OCI-LY7 (cell line): Measurements from ENCODE around the gene FAU. TPM values are rescaled to one million over a fixed set of nuclear protein-coding genes. Genes with fewer than 3 reads are reported as not detected.

Source experiments
- BruUV-seq: library from RNA; stranded (reverse); fragments of 400-500 nt; replicated peaks from 2 replicates; lab custom pipeline; 2021; lab: Mats Ljungman, UMichigan
- CTCF ChIA-PET: fragments of 300-600 bp; sonication (Branson Sonifier 250); formaldehyde crosslinking; loops from one replicate; lab custom pipeline; 2022; ENCODE audit warnings: antibody characterized with exemption; ENCODE audit not compliant: unreplicated experiment; lab: Charles Lee
- POLR2A ChIA-PET: fragments of 300-600 bp; sonication (Branson Sonifier 250); formaldehyde crosslinking; loops from one replicate; lab custom pipeline; 2022; ENCODE audit warnings: antibody characterized with exemption; lab: Charles Lee
- DNase-seq: peaks from one replicate; pipeline ENCODE4 v3.0.0-alpha.2; 2015; ENCODE audit warnings: low spot score
- H2AFZ ChIP-seq: fragments of 200-600 bp; sonication (generic), shearing (Covaris generic); 2 replicates; pipeline ENCODE4 v1.6.1; 2014; ENCODE audit warnings: mild to moderate bottlenecking, antibody characterized with exemption, low read length, moderate library complexity
- H3K27ac ChIP-seq: fragments of 200-600 bp; sonication (generic); 2 replicates; pipeline ENCODE4 v1.5.1; 2014; ENCODE audit warnings: mixed run types, low read depth, mild to moderate bottlenecking, moderate library complexity, low read length, inconsistent platforms; ENCODE audit not compliant: poor library complexity, severe bottlenecking
- H3K36me3 ChIP-seq: fragments of 200-600 bp; sonication (generic); 2 replicates; pipeline ENCODE4 v1.6.1; 2014; ENCODE audit warnings: mild to moderate bottlenecking, antibody characterized with exemption, low read length, moderate library complexity, mixed read lengths; ENCODE audit not compliant: insufficient read depth
- H3K4me1 ChIP-seq: fragments of 200-600 bp; sonication (generic); 2 replicates; pipeline ENCODE4 v1.5.1; 2014; ENCODE audit warnings: mild to moderate bottlenecking, low read length; ENCODE audit not compliant: insufficient read depth, poor library complexity, severe bottlenecking
- H3K4me2 ChIP-seq: fragments of 200-600 bp; sonication (generic); 2 replicates; pipeline ENCODE4 v1.6.1; 2014; ENCODE audit warnings: mild to moderate bottlenecking, low read length
- H3K4me3 ChIP-seq: fragments of 200-600 bp; sonication (generic); 2 replicates; pipeline ENCODE4 v1.5.1; 2014; ENCODE audit warnings: mild to moderate bottlenecking, low read depth, low read length; ENCODE audit not compliant: poor library complexity, severe bottlenecking
- H3K79me2 ChIP-seq: fragments of 200-600 bp; sonication (generic); 2 replicates; pipeline ENCODE4 v1.6.1; 2016; ENCODE audit warnings: low read depth, mild to moderate bottlenecking, low read length, moderate library complexity, mixed read lengths; ENCODE audit not compliant: insufficient read depth
- H3K9me2 ChIP-seq: fragments of 200-600 bp; sonication (generic); 2 replicates; pipeline ENCODE4 v1.6.1; 2016; ENCODE audit warnings: mild to moderate bottlenecking, low read length, mixed read lengths; ENCODE audit not compliant: insufficient read depth
- H3K9me3 ChIP-seq: fragments of 200-600 bp; sonication (generic); 2 replicates; pipeline ENCODE4 v1.6.1; 2014; ENCODE audit warnings: mild to moderate bottlenecking, mixed run types, low read length, mixed read lengths
- H4K20me1 ChIP-seq: fragments of 200-600 bp; sonication (generic); 2 replicates; pipeline ENCODE4 v1.6.1; 2014; ENCODE audit warnings: mild to moderate bottlenecking, antibody characterized with exemption, low read length, moderate library complexity, mixed read lengths; ENCODE audit not compliant: insufficient read depth
- EZH2phosphoT487 ChIP-seq: fragments of 200-600 bp; sonication (generic); IDR thresholded peaks from 2 replicates; pipeline ENCODE4 v1.6.1; 2018; ENCODE audit warnings: low read depth, borderline replicate concordance, mild to moderate bottlenecking, mixed run types, antibody characterized with exemption, low read length, moderate library complexity, mixed read lengths
- intact Hi-C: fragments of 100-400 bp; cut with micrococcal nuclease; formaldehyde crosslinking; loops from one replicate; pipeline ENCODE4 v1.10.0; 2022; ENCODE audit not compliant: unreplicated experiment
- total RNA-seq, 2 experiments: library from RNA; depleted of rRNA in 1 of 2; stranded (reverse); fragments of >200 nt in 1 of 2; shearing (Covaris generic) in 1 of 2; gene quantifications; 2 replicates each; pipeline ENCODE4 v1.2.3, GENCODE V29; 2014 to 2022
- TF ChIP-seq, protein P1 (sequence below): fragments of 200-600 bp; sonication (generic); conservative IDR thresholded peaks from 2 replicates; pipeline ENCODE4 v1.5.1; 2014; ENCODE audit warnings: mild to moderate bottlenecking, antibody characterized with exemption, low read length, moderate library complexity, mixed read lengths

Gene FAU
- total RNA-seq, 2 experiments from 2014 or later: 1,406 to 1,573 TPM

GRCh38 chr11:65130631-65131416, 8.9 kb upstream of the FAU start:
- TF ChIP-seq, protein P1, sequence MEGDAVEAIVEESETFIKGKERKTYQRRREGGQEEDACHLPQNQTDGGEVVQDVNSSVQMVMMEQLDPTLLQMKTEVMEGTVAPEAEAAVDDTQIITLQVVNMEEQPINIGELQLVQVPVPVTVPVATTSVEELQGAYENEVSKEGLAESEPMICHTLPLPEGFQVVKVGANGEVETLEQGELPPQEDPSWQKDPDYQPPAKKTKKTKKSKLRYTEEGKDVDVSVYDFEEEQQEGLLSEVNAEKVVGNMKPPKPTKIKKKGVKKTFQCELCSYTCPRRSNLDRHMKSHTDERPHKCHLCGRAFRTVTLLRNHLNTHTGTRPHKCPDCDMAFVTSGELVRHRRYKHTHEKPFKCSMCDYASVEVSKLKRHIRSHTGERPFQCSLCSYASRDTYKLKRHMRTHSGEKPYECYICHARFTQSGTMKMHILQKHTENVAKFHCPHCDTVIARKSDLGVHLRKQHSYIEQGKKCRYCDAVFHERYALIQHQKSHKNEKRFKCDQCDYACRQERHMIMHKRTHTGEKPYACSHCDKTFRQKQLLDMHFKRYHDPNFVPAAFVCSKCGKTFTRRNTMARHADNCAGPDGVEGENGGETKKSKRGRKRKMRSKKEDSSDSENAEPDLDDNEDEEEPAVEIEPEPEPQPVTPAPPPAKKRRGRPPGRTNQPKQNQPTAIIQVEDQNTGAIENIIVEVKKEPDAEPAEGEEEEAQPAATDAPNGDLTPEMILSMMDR: no peak
- TF ChIP-seq EZH2phosphoT487: no peak
- no peaks in the 10 kb centered on the region for H3K9me2 ChIP-seq
- H3K4me2 ChIP-seq: peak overlapping the region; percentile 99
- peaks cover 49% of the 10 kb centered on the region for H3K4me1 ChIP-seq
- H3K27ac ChIP-seq: peak overlapping the region; percentile 98
- H3K9me3 ChIP-seq: no peaks in the 10 kb centered on the region
- H3K79me2 ChIP-seq: peaks cover 55% of the 10 kb centered on the region
- ChIA-PET POLR2A (interaction anchor here (0.6 to 6.1 kb wide), 10 partner anchors 9 to 134 kb away, joined by 3 to 47 read pairs (median 5); partner anchors contain the start of genes CAPN1, FAU, MRPL49 and TM7SF2), CTCF (interaction anchor here (0.5 kb wide), 1 partner anchor 417 kb away, joined by 3 read pairs; no protein-coding TSS in a partner anchor)
- no peak overlapping the region for H2AFZ ChIP-seq
- peaks cover 82% of the 10 kb centered on the region for H3K36me3 ChIP-seq
- H3K4me3 ChIP-seq: peak overlapping the region; percentile 98
- no peaks in the 10 kb centered on the region for H4K20me1 ChIP-seq
- BruUV-seq: no TSS peak
- DNase-seq: peak; percentile 73
- intact Hi-C loops: loop anchor here (5.0 kb wide), 2 partner anchors 36 to 279 kb away; no protein-coding TSS in a partner anchor

GRCh38 chr11:65129649-65130441, 7.9 kb upstream of the FAU start:
- no peak for TF ChIP-seq EZH2phosphoT487
- TF ChIP-seq, protein P1: peak; percentile 72
- Histone ChIP-seq H3K9me3 (no peaks in the 10 kb centered on the region), H3K36me3 (peaks cover 91% of the 10 kb centered on the region), H2AFZ (no peak overlapping the region), H3K27ac (peak overlapping the region; percentile 98), H3K4me2 (peak overlapping the region; percentile 99), H3K9me2 (no peaks in the 10 kb centered on the region), H4K20me1 (no peaks in the 10 kb centered on the region), H3K4me1 (peaks cover 43% of the 10 kb centered on the region), H3K4me3 (peak overlapping the region; percentile 98), H3K79me2 (peaks cover 52% of the 10 kb centered on the region)
- no TSS peak for BruUV-seq
- ChIA-PET CTCF (no interaction called here), POLR2A (interaction anchor here (0.6 to 1.7 kb wide), 2 partner anchors 13 to 135 kb away, joined by 3 to 4 read pairs; no protein-coding TSS in a partner anchor)
- intact Hi-C loops: loop anchor here (5.0 kb wide), 2 partner anchors 37 to 278 kb away; no protein-coding TSS in a partner anchor
- DNase-seq: peak; percentile 75
